ENCODE data around the gene THBD.

THBD gene

GRCh38 chr20:23083553-23084220 lies 34.2 kb upstream of the THBD start:
- no peak for DNase-seq

- no peak for DNase-seq
Observed at GRCh38 chr20:23082846-23083552, 33.5 kb upstream of the THBD start.

GRCh38 chr20:23081263-23081819 lies 31.9 kb upstream of the THBD start:
- DNase-seq = no peak

GRCh38 chr20:23080521-23080920 lies 31.0 kb upstream of the THBD start:
- no peak for DNase-seq

GRCh38 chr20:23079926-23080325 lies 30.5 kb upstream of the THBD start:
- DNase-seq = no peak

- no peak for DNase-seq
Observed at GRCh38 chr20:23079016-23079351, 29.5 kb upstream of the THBD start.

- no peak for DNase-seq
Observed at GRCh38 chr20:23078351-23079015, 29.0 kb upstream of the THBD start.

GRCh38 chr20:23077277-23077676 lies 27.8 kb upstream of the THBD start:
- no peak for DNase-seq

GRCh38 chr20:23074052-23074451 lies 24.6 kb upstream of the THBD start:
- no peak for DNase-seq

GRCh38 chr20:23072892-23073586 lies 23.6 kb upstream of the THBD start:
- no peak for DNase-seq

- no peak for DNase-seq
Observed at GRCh38 chr20:23071996-23072395, 22.5 kb upstream of the THBD start.

GRCh38 chr20:23071398-23071797 lies 21.9 kb upstream of the THBD start:
- no peak for DNase-seq

GRCh38 chr20:23069108-23069507 lies 19.6 kb upstream of the THBD start:
- no peak for DNase-seq

GRCh38 chr20:23068283-23068682 lies 18.8 kb upstream of the THBD start:
- no peak for DNase-seq

GRCh38 chr20:23066772-23067171 lies 17.3 kb upstream of the THBD start:
- no peak for DNase-seq

- no peak for DNase-seq
Observed at GRCh38 chr20:23065266-23066201, 16.1 kb upstream of the THBD start.

GRCh38 chr20:23063581-23063980 lies 14.1 kb upstream of the THBD start:
- DNase-seq = no peak

- no peak for DNase-seq
Observed at GRCh38 chr20:23063168-23063567, 13.7 kb upstream of the THBD start.

GRCh38 chr20:23062632-23063031 lies 13.2 kb upstream of the THBD start:
- no peak for DNase-seq

GRCh38 chr20:23061734-23062561 lies 12.5 kb upstream of the THBD start:
- no peak for DNase-seq

GRCh38 chr20:23061262-23061661 lies 11.8 kb upstream of the THBD start:
- DNase-seq = no peak
